ENCODE results near the gene TRIP10. TPM values are rescaled to one million over a fixed set of nuclear protein-coding genes. Genes with fewer than 3 reads are reported as not detected.
A peak's percentile ranks its signal among the peaks of the same experiment; 100 is the strongest.
"Not testable (repeated sequence)": the region's sequence is repeated elsewhere in the genome, so short reads cannot be mapped to it uniquely, and the experiment has no call there.

The TRIP10 gene
- total and polyA plus RNA-seq, 10 of the 15 experiments (the other 5 are each of a cell fraction or from before 2014, with no cell fraction given), result 0.79 to 54.5 (median 32.5) TPM

DNA sequence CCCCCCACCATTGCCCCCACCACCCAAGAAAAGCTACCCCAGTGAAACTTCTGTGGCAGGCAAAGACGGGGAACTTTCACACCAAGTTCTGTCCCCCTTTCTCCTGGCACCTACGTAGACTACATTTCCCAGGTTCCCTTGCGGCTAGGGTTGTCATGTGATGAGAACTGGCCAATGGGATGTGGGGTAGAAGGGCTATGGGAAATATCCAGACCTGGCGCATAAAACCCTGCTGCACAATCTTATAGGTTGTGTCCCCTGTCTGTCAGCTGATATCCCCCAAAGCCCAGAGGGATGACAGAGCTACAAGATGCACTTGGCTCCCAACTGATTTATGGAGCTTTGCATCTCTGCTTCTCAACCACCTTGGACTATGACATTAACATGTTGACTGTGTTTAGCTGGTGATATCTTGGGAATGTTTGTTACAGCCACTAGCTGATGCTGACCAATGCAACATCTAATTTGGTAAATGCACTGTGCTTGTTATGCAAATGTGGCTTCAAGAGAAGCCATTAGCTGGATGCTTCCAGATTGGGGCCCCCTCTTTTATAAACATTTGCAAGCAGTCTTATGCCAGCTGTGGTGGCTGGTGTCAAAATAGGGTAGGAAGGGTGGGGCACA, 21.7 kb downstream of the TRIP10 start (continued):
- TF ChIP-seq, protein P1, sequence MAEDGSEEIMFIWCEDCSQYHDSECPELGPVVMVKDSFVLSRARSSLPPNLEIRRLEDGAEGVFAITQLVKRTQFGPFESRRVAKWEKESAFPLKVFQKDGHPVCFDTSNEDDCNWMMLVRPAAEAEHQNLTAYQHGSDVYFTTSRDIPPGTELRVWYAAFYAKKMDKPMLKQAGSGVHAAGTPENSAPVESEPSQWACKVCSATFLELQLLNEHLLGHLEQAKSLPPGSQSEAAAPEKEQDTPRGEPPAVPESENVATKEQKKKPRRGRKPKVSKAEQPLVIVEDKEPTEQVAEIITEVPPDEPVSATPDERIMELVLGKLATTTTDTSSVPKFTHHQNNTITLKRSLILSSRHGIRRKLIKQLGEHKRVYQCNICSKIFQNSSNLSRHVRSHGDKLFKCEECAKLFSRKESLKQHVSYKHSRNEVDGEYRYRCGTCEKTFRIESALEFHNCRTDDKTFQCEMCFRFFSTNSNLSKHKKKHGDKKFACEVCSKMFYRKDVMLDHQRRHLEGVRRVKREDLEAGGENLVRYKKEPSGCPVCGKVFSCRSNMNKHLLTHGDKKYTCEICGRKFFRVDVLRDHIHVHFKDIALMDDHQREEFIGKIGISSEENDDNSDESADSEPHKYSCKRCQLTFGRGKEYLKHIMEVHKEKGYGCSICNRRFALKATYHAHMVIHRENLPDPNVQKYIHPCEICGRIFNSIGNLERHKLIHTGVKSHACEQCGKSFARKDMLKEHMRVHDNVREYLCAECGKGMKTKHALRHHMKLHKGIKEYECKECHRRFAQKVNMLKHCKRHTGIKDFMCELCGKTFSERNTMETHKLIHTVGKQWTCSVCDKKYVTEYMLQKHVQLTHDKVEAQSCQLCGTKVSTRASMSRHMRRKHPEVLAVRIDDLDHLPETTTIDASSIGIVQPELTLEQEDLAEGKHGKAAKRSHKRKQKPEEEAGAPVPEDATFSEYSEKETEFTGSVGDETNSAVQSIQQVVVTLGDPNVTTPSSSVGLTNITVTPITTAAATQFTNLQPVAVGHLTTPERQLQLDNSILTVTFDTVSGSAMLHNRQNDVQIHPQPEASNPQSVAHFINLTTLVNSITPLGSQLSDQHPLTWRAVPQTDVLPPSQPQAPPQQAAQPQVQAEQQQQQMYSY (CRISPR knock-in tag; IDR thresholded peaks at IDR 0.05), result no peak
- TF ChIP-seq, protein P2, sequence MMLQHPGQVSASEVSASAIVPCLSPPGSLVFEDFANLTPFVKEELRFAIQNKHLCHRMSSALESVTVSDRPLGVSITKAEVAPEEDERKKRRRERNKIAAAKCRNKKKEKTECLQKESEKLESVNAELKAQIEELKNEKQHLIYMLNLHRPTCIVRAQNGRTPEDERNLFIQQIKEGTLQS (IDR thresholded peaks at IDR 0.05; ENCODE audit: borderline replicate concordance, extremely low read depth, low read depth, low read length), result peak; percentile 28; the same call in 1 of the 2 replicates
- TF ChIP-seq, protein P3, sequence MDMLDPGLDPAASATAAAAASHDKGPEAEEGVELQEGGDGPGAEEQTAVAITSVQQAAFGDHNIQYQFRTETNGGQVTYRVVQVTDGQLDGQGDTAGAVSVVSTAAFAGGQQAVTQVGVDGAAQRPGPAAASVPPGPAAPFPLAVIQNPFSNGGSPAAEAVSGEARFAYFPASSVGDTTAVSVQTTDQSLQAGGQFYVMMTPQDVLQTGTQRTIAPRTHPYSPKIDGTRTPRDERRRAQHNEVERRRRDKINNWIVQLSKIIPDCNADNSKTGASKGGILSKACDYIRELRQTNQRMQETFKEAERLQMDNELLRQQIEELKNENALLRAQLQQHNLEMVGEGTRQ (IDR thresholded peaks at IDR 0.05; ENCODE audit: borderline replicate concordance, low read depth, low read length), result peak; percentile 25; the same call in 1 of the 2 replicates
- TF ChIP-seq CBFB (IDR thresholded peaks at IDR 0.05; ENCODE audit: low read depth), result no peak
- TF ChIP-seq, protein P4, sequence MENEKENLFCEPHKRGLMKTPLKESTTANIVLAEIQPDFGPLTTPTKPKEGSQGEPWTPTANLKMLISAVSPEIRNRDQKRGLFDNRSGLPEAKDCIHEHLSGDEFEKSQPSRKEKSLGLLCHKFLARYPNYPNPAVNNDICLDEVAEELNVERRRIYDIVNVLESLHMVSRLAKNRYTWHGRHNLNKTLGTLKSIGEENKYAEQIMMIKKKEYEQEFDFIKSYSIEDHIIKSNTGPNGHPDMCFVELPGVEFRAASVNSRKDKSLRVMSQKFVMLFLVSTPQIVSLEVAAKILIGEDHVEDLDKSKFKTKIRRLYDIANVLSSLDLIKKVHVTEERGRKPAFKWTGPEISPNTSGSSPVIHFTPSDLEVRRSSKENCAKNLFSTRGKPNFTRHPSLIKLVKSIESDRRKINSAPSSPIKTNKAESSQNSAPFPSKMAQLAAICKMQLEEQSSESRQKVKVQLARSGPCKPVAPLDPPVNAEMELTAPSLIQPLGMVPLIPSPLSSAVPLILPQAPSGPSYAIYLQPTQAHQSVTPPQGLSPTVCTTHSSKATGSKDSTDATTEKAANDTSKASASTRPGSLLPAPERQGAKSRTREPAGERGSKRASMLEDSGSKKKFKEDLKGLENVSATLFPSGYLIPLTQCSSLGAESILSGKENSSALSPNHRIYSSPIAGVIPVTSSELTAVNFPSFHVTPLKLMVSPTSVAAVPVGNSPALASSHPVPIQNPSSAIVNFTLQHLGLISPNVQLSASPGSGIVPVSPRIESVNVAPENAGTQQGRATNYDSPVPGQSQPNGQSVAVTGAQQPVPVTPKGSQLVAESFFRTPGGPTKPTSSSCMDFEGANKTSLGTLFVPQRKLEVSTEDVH (IDR thresholded peaks at IDR 0.05; ENCODE audit: low read depth, partially characterized antibody), result no peak
- TF ChIP-seq, protein P5, sequence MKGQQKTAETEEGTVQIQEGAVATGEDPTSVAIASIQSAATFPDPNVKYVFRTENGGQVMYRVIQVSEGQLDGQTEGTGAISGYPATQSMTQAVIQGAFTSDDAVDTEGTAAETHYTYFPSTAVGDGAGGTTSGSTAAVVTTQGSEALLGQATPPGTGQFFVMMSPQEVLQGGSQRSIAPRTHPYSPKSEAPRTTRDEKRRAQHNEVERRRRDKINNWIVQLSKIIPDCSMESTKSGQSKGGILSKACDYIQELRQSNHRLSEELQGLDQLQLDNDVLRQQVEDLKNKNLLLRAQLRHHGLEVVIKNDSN (IDR thresholded peaks at IDR 0.05; ENCODE audit: borderline replicate concordance, extremely low read length, insufficient read depth, low read depth, low read length), result peak; percentile 72
- TF ChIP-seq STAT1 (conservative IDR thresholded peaks at IDR 0.05), result no peak
- peak; percentile 67 for TF ChIP-seq SIX5 (IDR thresholded peaks at IDR 0.05; ENCODE audit: low read depth, low read length, severe bottlenecking)
- TF ChIP-seq, protein P6, sequence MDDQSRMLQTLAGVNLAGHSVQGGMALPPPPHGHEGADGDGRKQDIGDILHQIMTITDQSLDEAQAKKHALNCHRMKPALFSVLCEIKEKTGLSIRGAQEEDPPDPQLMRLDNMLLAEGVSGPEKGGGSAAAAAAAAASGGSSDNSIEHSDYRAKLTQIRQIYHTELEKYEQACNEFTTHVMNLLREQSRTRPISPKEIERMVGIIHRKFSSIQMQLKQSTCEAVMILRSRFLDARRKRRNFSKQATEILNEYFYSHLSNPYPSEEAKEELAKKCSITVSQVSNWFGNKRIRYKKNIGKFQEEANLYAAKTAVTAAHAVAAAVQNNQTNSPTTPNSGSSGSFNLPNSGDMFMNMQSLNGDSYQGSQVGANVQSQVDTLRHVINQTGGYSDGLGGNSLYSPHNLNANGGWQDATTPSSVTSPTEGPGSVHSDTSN (IDR thresholded peaks at IDR 0.05; ENCODE audit: insufficient replicate concordance, low read depth, low read length), result peak; percentile 9

DNA sequence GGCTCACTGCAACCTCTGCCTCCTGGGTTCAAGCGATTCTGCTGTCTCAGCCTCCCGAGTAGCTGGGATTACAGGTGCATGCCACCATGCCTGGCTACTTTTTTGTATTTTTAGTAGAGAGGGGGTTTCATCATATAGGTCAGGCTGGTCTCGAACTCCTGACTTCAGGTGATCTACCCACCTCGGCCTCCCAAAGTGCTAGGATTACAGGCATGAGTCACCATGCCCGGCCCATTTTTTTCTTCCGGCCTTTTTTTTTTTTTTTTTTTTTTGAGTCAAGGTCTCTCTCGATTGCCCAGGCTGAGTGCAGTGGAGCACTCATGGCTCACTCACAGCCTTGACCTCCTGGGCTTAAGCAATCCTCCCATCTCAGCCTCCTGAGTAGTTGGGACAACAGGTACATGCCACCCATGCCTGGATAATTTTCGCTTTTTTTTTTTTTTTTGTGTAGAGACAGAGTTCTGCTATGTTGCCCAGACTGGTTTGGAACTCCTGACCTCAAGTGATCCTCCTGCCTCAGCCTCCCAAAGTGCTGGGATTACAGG, 22.8 kb downstream of the TRIP10 start:
- H3K79me2 ChIP-seq (ENCODE audit: control insufficient read depth, insufficient read depth, low read length), result not testable (repeated sequence)

More for the DNA sequence above, 22.8 kb downstream of the TRIP10 start:
- H3K4me2 ChIP-seq (ENCODE audit: control insufficient read depth, insufficient read depth); RAD21 ChIA-PET (ENCODE audit: unreplicated experiment); CTCF ChIA-PET; ATAC-seq; in situ Hi-C loops (cut with MboI); intact Hi-C loops (cut with micrococcal nuclease; ENCODE audit: unreplicated experiment); FAIRE-seq; BruUV-seq (replicated peaks); H3K36me3 ChIP-seq (ENCODE audit: control insufficient read depth in 2 of 2, insufficient read depth in 2 of 2, low read length in 1 of 2); H3K27ac ChIP-seq (ENCODE audit: control insufficient read depth, insufficient read depth); H3K9me3 ChIP-seq (replicated peaks; ENCODE audit: control insufficient read depth, insufficient read depth, low read length); H2AFZ ChIP-seq (ENCODE audit: control insufficient read depth, low read depth, low read length); H3K9ac ChIP-seq (ENCODE audit: control insufficient read depth, insufficient read depth, low read length); H3K27me3 ChIP-seq (replicated peaks in 1 of 2; ENCODE audit: control insufficient read depth in 2 of 2, insufficient read depth in 2 of 2, low read length in 1 of 2); DNase-seq (ENCODE audit: low read depth, low spot score); SMC1A ChIA-PET (ENCODE audit: uncharacterized antibody, unreplicated experiment); H3K4me3 ChIP-seq; H4K20me1 ChIP-seq (ENCODE audit: control insufficient read depth, insufficient read depth): not testable (repeated sequence)
- WGBS (ENCODE audit: insufficient coverage, insufficient replicate concordance, low lambda C conversion rate, missing lambda C conversion rate), result 88% methylated on average over 4 of the region's 8 CpGs
- H3K4me1 ChIP-seq (ENCODE audit: control insufficient read depth, insufficient read depth, low read length), result peaks cover 13% of the 10 kb centered on the region
- POLR2A ChIA-PET, result interaction anchor here (1.9 kb wide), 1 partner anchor 10 kb away, joined by 10 read pairs; the partner anchor contains the start of gene VAV1

Measured in GM12878 (cell line).